ENCODE results near the gene CYBA. TPM values are rescaled to one million over a fixed set of nuclear protein-coding genes. Genes with fewer than 3 reads are reported as not detected.

CYBA gene
- total RNA-seq, 1 donor: 98.0 TPM

DNA sequence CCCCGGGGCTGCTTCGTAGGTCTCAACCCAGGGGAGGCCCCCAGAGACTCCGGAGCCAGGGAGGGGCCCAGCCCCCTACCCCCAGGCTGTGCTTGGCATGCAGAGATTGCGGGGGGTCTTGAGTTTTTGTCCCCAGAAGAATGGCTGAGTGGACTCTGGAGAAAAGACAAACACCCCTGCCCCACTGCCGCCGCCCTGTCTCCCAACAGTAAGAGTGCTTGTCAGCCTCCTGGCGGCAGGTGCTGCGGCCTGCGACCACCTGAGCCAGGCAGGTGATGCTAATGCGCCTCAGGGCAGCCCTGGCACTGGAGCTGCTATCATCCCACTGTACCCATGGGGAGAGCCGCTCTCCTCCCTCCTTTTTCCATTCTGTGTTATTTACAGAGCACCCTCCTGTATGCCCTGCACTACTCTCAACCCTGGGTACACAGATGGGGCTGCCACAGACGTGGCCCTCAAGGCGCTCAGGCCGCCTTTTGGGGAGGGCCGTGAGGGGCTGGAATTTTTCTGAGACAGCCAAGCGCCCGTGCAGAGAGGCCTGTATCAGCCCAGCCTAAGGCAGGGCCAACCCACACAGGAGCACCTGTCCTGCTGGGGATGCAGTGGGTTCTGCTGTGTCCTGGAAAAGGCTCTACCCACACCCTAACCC is 15.1 kb downstream of the CYBA start:
- no peak overlapping the region for H3K4me3 ChIP-seq (ENCODE audit: low read depth, low read length)
- DNase-seq (ENCODE audit: low read depth): no peak
- TF ChIP-seq, protein P1, sequence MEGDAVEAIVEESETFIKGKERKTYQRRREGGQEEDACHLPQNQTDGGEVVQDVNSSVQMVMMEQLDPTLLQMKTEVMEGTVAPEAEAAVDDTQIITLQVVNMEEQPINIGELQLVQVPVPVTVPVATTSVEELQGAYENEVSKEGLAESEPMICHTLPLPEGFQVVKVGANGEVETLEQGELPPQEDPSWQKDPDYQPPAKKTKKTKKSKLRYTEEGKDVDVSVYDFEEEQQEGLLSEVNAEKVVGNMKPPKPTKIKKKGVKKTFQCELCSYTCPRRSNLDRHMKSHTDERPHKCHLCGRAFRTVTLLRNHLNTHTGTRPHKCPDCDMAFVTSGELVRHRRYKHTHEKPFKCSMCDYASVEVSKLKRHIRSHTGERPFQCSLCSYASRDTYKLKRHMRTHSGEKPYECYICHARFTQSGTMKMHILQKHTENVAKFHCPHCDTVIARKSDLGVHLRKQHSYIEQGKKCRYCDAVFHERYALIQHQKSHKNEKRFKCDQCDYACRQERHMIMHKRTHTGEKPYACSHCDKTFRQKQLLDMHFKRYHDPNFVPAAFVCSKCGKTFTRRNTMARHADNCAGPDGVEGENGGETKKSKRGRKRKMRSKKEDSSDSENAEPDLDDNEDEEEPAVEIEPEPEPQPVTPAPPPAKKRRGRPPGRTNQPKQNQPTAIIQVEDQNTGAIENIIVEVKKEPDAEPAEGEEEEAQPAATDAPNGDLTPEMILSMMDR (IDR thresholded peaks at IDR 0.05; ENCODE audit: insufficient read depth, low read length): no peak

DNA sequence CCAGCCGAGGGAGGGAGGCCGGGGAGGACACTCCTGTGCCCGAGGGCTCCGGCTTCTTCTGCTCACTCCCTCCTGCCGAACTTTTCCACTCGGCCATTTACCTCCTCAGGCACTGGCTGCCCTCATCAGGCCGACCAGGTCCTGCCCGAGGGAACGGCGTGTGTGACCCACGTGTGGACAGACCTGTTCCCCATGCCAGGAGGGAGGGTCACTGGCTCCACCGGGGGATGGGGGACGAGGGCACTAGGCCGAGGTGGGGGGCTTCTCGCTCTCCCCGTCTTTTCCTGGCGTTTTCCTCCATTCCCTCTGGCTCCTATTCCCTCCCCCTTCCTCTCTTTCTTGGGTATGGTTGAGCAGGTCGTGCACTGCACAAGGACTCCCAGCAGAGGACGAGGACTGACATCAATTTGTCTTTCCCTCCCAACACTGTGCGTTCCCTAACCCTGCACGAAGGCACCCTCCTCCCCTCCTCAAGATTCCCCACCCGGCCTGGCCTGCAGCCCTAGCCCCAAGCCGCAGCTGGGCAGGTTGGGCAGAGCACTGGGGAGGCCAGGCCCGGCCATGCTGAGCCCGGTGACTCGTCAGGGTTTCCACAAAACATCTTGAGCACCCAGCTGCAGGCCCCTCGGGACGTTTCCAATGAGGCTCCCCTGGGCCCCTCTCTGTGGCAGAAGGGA is 15.7 kb downstream of the CYBA start:
- H3K4me3 ChIP-seq (ENCODE audit: low read depth, low read length): peak overlapping the region; percentile 38
- no peak for DNase-seq (ENCODE audit: low read depth)

DNA sequence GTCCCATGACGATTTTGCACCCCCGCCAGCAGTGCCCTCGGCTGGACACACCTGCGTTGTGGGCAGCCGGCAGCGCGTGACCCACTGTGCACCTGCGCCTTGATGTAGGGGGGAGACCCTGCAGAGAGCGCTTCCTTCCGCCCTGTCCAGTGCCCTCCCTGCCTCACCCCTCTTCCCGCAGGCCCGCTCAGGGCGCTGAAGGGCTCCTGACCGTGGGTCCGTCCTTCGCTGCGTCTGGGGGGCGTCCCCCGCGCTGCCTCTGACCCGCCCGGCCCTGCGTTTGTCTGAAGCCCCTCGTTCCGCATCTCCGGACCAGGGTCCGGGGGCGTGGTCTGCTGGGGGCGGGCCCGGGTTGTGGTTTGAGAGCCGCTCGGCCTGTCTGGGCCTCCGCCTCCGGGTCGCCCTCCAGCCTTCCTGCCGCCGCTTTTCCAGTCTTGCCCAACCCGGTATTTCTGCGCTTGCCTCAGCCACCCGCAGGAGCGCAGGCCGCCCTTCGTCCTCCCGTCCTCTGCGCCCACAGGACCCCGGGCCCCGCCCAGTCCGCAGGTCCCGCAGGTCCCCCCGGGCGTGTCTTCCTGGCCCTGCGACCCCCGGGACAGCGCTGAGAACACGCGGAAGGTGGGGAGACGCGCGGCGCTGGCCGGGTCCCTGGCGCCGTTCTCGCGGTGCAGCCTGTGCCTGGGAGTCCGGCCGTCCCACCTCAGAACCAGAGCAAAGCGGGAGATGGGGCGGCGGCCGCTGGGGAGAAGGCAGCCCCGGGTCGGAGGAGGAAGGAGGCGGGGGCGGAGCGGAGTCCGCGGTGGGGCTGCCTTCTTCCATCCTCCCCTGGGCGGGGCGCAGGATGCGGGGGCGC is 16.5 kb downstream of the CYBA start:
- TF ChIP-seq, protein P1 (IDR thresholded peaks at IDR 0.05; ENCODE audit: insufficient read depth, low read length): no peak
- peak overlapping the region; percentile 38 for H3K4me3 ChIP-seq (ENCODE audit: low read depth, low read length)
- peak; percentile 23 for DNase-seq (ENCODE audit: low read depth)

More for the DNA sequence above, 15.7 kb downstream of the CYBA start:
- TF ChIP-seq, protein P1 (IDR thresholded peaks at IDR 0.05; ENCODE audit: insufficient read depth, low read length): no peak

DNA sequence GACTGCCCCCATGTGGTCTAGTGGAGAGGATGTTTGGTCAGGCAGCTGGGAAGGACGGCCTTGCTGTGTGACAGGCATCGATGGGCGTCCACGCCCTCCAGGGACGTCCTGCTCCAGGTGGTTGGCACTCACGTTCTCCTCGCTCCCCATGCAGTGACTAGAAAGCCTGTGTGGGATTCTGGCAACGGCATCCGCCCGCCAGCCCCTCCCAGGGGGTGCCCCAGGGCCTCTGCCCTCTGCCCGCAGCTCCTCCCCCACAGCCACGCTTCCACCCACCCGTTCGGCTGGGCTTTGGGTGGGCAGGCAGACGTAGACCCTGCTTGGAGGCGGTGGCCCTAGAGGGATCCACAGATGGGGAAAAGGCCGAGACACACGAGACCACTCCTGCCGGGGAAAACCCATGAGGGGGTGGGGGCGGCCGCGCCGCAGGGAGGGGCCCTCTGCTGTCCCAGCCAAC is 17.1 kb downstream of the CYBA start:
- TF ChIP-seq, protein P1 (IDR thresholded peaks at IDR 0.05; ENCODE audit: insufficient read depth, low read length): no peak
- no peak overlapping the region for H3K4me3 ChIP-seq (ENCODE audit: low read depth, low read length)
- peak; percentile 4 for DNase-seq (ENCODE audit: low read depth)

DNA sequence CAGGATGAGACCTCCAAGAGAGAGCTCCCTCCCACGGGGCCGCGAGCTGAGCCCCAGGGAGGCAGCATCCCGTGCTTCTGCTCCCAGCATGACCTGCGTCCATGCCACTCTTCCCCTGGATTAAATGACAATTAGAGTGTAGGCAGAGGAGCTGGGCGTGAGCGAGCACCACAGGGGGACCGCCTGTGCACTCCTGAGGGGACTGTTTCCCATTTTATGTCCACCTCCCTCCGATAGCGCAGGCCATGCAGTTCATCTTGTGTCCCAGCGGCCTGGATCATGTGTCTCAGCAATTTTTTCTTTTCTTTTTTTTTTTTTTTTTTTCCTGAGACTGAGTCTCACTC is 18.3 kb downstream of the CYBA start:
- H3K4me3 ChIP-seq (ENCODE audit: low read depth, low read length): no peak overlapping the region
- DNase-seq (ENCODE audit: low read depth): no peak
- TF ChIP-seq, protein P1 (IDR thresholded peaks at IDR 0.05; ENCODE audit: insufficient read depth, low read length): no peak

DNA sequence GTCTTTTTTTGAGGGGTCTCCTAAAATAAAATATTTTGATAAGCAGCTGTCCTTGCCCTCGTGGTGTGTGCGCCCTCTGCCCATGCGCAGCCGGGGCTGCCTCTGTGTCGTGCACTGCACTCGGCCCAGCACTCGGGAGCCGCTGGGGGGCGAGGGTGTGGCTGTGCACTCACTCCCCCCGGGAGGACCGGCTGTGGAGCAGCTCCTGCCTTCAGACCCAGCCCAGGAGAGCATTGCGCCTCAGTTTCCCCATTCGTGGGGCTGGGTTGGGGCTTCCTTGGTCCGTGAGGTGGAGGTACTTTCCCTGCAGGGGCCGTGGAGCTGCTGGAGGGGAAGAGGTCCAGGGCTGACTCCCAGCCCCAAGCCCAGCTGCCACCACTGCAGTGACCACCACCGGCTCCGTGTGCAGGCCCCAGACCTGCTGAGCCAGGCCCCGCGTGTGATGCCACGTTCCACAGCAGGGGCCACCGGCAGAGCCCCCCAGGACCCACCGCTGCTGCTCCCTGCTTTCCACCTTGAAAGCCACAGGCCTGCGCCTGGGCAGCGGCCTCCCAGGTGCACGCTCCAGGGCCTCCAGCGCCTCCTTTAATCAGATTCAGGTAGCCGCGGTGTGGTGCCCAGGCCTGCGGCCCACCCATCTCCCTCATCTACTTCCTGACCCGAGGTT is 18.8 kb downstream of the CYBA start:
- no peak for DNase-seq (ENCODE audit: low read depth)
- no peak overlapping the region for H3K4me3 ChIP-seq (ENCODE audit: low read depth, low read length)
- TF ChIP-seq, protein P1 (IDR thresholded peaks at IDR 0.05; ENCODE audit: insufficient read depth, low read length): no peak

Measured in fibroblast of the aortic adventitia (primary cell).